Transverse colon (tissue), 3 donors: ENCODE results near the gene PAQR3.

Experiments
- POLR2A ChIP-seq: fragments of 450-650 bp; IDR thresholded peaks from one replicate; pipeline ENCODE4 v1.6.1; 2016; ENCODE audit warnings: antibody characterized with exemption, mild to moderate bottlenecking, moderate library complexity
- POLR2AphosphoS5 ChIP-seq, 3 donors: sonication (generic); formaldehyde crosslinking; IDR thresholded peaks; one replicate each; pipeline ENCODE4 v1.6.1; 2016; ENCODE audit warnings: antibody characterized with exemption in 3 of 3

GRCh38 chr4:78940752-78941151, 1.5 kb upstream of the PAQR3 start:
- TF ChIP-seq POLR2AphosphoS5 (IDR thresholded peaks at IDR 0.05), result no peak
- TF ChIP-seq POLR2A, result no peak
